Epithelial cell of proximal tubule (primary cell): Measurements from ENCODE around the gene RNU6-9. TPM values are rescaled to one million over a fixed set of nuclear protein-coding genes. Genes with fewer than 3 reads are reported as not detected.
A peak's percentile ranks its signal among the peaks of the same experiment; 100 is the strongest.

Source experiments
- DNase-seq: peaks from one replicate; pipeline ENCODE4 v3.0.0-alpha.2; 2011; ENCODE audit warnings: low read depth
- H3K4me3 ChIP-seq: 2 replicates; pipeline ENCODE4 v1.5.1; 2011; ENCODE audit warnings: low read depth, mild to moderate bottlenecking, low read length
- CTCF ChIP-seq: conservative IDR thresholded peaks from 2 replicates; pipeline ENCODE4 v1.5.1; 2012; ENCODE audit warnings: low read depth, mild to moderate bottlenecking, low read length
- total RNA-seq: library from RNA; depleted of rRNA; stranded (reverse); fragments of >200 nt; gene quantifications from 2 replicates; pipeline ENCODE4 v1.2.3, GENCODE V29; 2015

RNU6-9 gene
- total RNA-seq, 1 donor from 2014 or later, result not detected

GRCh38 chr19:897442-898039 is 4.3 kb downstream of the RNU6-9 start:
- DNase-seq, result no peak
- no peak overlapping the region for H3K4me3 ChIP-seq
- TF ChIP-seq CTCF, result peak; percentile 25

GRCh38 chr19:898663-899062 is 5.4 kb downstream of the RNU6-9 start:
- no peak for DNase-seq
- no peak overlapping the region for H3K4me3 ChIP-seq
- TF ChIP-seq CTCF, result no peak

DNA sequence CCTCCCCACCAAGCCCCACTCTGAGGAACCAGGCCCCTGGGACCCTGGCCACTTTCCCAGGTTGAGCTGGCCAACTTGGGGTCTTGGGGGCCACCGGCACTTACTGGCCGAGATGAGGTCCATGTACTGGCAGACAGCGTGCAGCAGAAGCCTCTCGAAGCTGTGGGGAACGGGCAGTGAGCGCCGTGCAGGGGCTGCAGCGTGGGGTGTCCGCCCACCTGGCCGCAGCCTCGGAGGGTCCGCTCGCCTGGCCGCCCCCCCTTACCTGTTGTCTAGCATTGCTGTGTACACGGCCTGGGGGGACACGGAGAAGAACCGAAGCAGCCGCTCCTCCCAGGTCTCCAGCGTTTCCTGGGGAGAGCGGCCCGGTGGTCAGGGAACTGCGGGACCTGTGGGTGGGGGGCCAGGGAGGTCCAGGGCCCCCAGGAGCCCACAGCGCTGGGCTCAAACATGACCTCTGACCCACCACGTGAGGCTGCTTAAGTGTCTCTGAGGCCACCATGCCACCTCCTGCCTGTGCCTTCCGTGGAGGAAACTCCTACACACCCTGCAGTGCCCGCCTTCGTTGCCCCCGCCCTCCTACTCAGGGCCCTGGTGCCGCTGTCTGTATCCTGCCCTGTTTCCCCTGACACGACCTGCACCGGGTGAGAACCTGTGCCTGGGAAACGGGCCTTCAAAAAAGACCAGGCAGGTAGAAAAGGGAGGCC is 6.2 kb downstream of the RNU6-9 start:
- TF ChIP-seq CTCF, result no peak
- no peak for DNase-seq
- no peak overlapping the region for H3K4me3 ChIP-seq

- TF ChIP-seq CTCF, result no peak
- H3K4me3 ChIP-seq, result no peak overlapping the region
- DNase-seq, result no peak
Observed at GRCh38 chr19:900043-900301, 6.7 kb downstream of the RNU6-9 start.

DNA sequence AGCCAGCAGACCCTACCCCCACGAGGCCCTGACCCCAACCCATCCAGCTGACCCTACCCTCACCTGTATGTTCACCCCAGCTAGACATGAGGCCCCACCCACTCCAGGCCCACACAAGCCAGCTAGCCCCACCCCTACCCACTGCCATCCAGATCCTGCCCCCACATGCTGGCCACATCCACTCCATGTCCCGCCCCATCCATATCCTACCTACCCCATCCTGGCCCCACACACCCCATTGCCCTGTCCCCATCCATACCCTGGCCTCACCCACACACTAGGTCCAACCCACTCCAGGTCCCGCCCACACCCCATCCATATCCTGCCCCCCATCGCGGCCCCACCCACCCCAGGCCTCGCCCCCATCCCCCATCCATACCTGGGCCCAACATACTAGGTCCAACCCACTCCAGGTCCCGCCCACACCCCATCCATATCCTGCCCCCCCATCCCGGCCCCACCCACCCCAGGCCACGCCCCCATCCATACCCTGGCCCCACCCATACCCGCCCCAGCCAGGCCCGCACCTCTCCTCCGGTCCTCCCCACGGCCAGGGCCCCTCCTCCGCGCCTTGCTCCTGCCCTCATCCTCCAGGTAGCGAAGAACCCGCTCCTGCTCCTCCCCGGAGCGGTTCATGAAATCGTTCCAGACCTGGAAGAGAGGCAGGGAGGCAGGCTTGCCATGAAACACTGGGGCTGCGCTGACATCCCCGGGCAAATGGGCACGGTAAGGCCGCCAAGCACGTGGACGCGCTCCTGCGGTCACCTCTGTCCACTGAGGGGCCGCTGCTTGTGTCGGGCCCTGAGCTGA is 7.2 kb downstream of the RNU6-9 start:
- TF ChIP-seq CTCF, result no peak
- no peak overlapping the region for H3K4me3 ChIP-seq
- DNase-seq, result no peak

GRCh38 chr19:901216-902092 is 8.2 kb downstream of the RNU6-9 start:
- no peak for DNase-seq
- H3K4me3 ChIP-seq, result no peak overlapping the region
- no peak for TF ChIP-seq CTCF
